Endothelial cell of umbilical vein (primary cell): Measurements from ENCODE around the gene CPSF3. TPM values are rescaled to one million over a fixed set of nuclear protein-coding genes. Genes with fewer than 3 reads are reported as not detected.

Experiments
- BruUV-seq: library from RNA; stranded (reverse); fragments of 400-500 nt; replicated peaks from 2 replicates; lab custom pipeline; 2021; lab: Mats Ljungman, UMichigan
- CTCF ChIA-PET: fragments of 300-600, 350-600 bp; sonication (Branson Sonifier 250); formaldehyde crosslinking; loops from one replicate; lab custom pipeline; 2021; ENCODE audit warnings: antibody characterized with exemption, inconsistent platforms; lab: Charles Lee
- POLR2A ChIA-PET: fragments of 300-600, 350-600 bp; sonication (Branson Sonifier 250); formaldehyde crosslinking; loops from one replicate; lab custom pipeline; 2021; ENCODE audit warnings: antibody characterized with exemption, inconsistent platforms; lab: Charles Lee
- DNase-seq: peaks from one replicate; pipeline ENCODE4 v3.0.0-alpha.2; 2011; ENCODE audit warnings: low read depth, low spot score
- FAIRE-seq: peaks from 2 replicates; lab custom pipeline; 2011; peaks lifted over from hg19 to GRCh38; lab: Jason Lieb, UNC
- H2AFZ ChIP-seq: 2 replicates; pipeline ENCODE4 v1.6.0; 2012; ENCODE audit warnings: low read depth, low read length, control low read depth, inconsistent platforms
- H3K27ac ChIP-seq: 2 replicates; pipeline ENCODE4 v1.5.1; 2011; ENCODE audit warnings: low read depth, mild to moderate bottlenecking, control low read depth, low read length, moderate library complexity; ENCODE audit not compliant: insufficient read depth
- H3K27me3 ChIP-seq, 2 experiments: 2 replicates each; pipeline versions ENCODE4 v1.6.0 to v1.6.1; 2011; ENCODE audit warnings: low read length in 2 of 2, mixed read lengths in 1 of 2; ENCODE audit not compliant: control insufficient read depth in 2 of 2, insufficient read depth in 2 of 2
- H3K36me3 ChIP-seq, 2 experiments: 2 replicates in 1 of 2; 3 replicates in 1 of 2; pipeline ENCODE4 v1.5.1; 2011; ENCODE audit warnings: low read length in 2 of 2, mild to moderate bottlenecking in 1 of 2, moderate library complexity in 1 of 2; ENCODE audit not compliant: control insufficient read depth in 2 of 2, insufficient read depth in 2 of 2; ENCODE audit errors: extremely low read depth in 1 of 2
- H3K4me1 ChIP-seq: 3 replicates; pipeline ENCODE4 v1.5.1; 2011; ENCODE audit warnings: mild to moderate bottlenecking, low read length; ENCODE audit not compliant: control insufficient read depth, insufficient read depth; ENCODE audit errors: extremely low read depth
- H3K4me2 ChIP-seq: 2 replicates; pipeline ENCODE4 v1.6.1; 2011; ENCODE audit warnings: low read length, control low read depth, mixed read lengths; ENCODE audit not compliant: insufficient read depth
- H3K4me3 ChIP-seq, 3 experiments: fragments of 200-600 bp in 1 of 3; sonication (generic), shearing (Covaris generic) in 1 of 3; replicated peaks in 1 of 3; 2 replicates each; pipeline ENCODE4 v1.5.1; 2011 to 2016; ENCODE audit warnings: control low read depth in 3 of 3, low read length in 3 of 3, mild to moderate bottlenecking in 2 of 3, inconsistent platforms in 1 of 3, low read depth in 1 of 3, moderate library complexity in 1 of 3; ENCODE audit not compliant: insufficient read depth in 1 of 3
- H3K79me2 ChIP-seq: 2 replicates; pipeline ENCODE4 v1.6.0; 2012; ENCODE audit warnings: low read length, inconsistent platforms; ENCODE audit not compliant: control insufficient read depth, insufficient read depth
- H3K9ac ChIP-seq: replicated peaks from 2 replicates; pipeline ENCODE3; 2011; ENCODE audit warnings: low read length, control low read depth; ENCODE audit not compliant: insufficient read depth; ENCODE audit errors: extremely low read depth
- H3K9me1 ChIP-seq: replicated peaks from 3 replicates; pipeline ENCODE4 v1.6.0; 2011; ENCODE audit warnings: mild to moderate bottlenecking, low read length; ENCODE audit not compliant: control insufficient read depth, insufficient read depth; ENCODE audit errors: extremely low read depth
- H3K9me3 ChIP-seq: replicated peaks from 2 replicates; pipeline ENCODE4 v1.5.1; 2012; ENCODE audit warnings: low read length, inconsistent platforms; ENCODE audit not compliant: control insufficient read depth, insufficient read depth
- H4K20me1 ChIP-seq: replicated peaks from 2 replicates; pipeline ENCODE3; 2011; ENCODE audit warnings: mild to moderate bottlenecking, low read length; ENCODE audit not compliant: control insufficient read depth, insufficient read depth; ENCODE audit errors: extremely low read depth
- CTCF ChIP-seq, 2 donors: IDR thresholded peaks; 1 replicate in 1 of 2; 2 replicates in 1 of 2; pipeline ENCODE4 v1.5.1; 2011; ENCODE audit warnings: low read length in 2 of 2, mild to moderate bottlenecking in 2 of 2, moderate library complexity in 2 of 2, control low read depth in 1 of 2, inconsistent platforms in 1 of 2, low read depth in 1 of 2; ENCODE audit not compliant: insufficient read depth in 1 of 2; ENCODE audit errors: extremely low read depth in 1 of 2
- EZH2 ChIP-seq: IDR thresholded peaks from 2 replicates; pipeline ENCODE4 v1.6.1; 2012; ENCODE audit warnings: borderline replicate concordance, low read depth, mild to moderate bottlenecking, moderate library complexity, low read length, inconsistent platforms; ENCODE audit not compliant: severe bottlenecking
- FOS ChIP-seq: IDR thresholded peaks from 2 replicates; pipeline ENCODE4 v1.6.1; 2011; ENCODE audit warnings: mild to moderate bottlenecking, low read length, moderate library complexity, borderline replicate concordance; ENCODE audit not compliant: insufficient read depth
- GATA2 ChIP-seq: IDR thresholded peaks from 2 replicates; pipeline ENCODE4 v1.7.0; 2011; ENCODE audit warnings: low read depth, mild to moderate bottlenecking, moderate library complexity, mixed read lengths, low read length; ENCODE audit not compliant: insufficient read length, insufficient read depth
- JUN ChIP-seq: IDR thresholded peaks from 2 replicates; pipeline ENCODE4 v1.6.1; 2011; ENCODE audit warnings: borderline replicate concordance, low read depth; ENCODE audit not compliant: insufficient read length, insufficient read depth
- MAX ChIP-seq: IDR thresholded peaks from 2 replicates; pipeline ENCODE4 v1.6.1; 2011; ENCODE audit not compliant: insufficient read depth, insufficient read length
- MYC ChIP-seq: IDR thresholded peaks from one replicate; pipeline ENCODE4 v1.6.1; 2011; ENCODE audit warnings: mild to moderate bottlenecking, low read depth, low read length
- POLR2A ChIP-seq: IDR thresholded peaks from 2 replicates; pipeline ENCODE4 v1.6.1; 2012; ENCODE audit warnings: low read depth, mild to moderate bottlenecking, control low read depth, low read length
- POLR2AphosphoS5 ChIP-seq: IDR thresholded peaks from 2 replicates; pipeline ENCODE4 v1.6.1; 2012; ENCODE audit warnings: low read depth, mild to moderate bottlenecking, control low read depth, low read length, moderate library complexity; ENCODE audit not compliant: insufficient read depth
- dilution Hi-C: fragments of 300-500 bp; cut with MboI; formaldehyde crosslinking; loops from one replicate; pipeline ENCODE4 v1.15.0; 2019; ENCODE audit warnings: low sequenced_read_pairs; ENCODE audit not compliant: extremely low pct_ligation_motif_present
- intact Hi-C: fragments of 100-400 bp; cut with micrococcal nuclease; formaldehyde crosslinking; loops from one replicate; pipeline ENCODE4 v1.10.0; 2022
- polyA plus RNA-seq, 4 experiments: library from polyadenylated mRNA; depleted of rRNA in 3 of 4; stranded (reverse) in 3 of 4; unstranded in 1 of 4; fragments of >200 nt; gene quantifications; 2 replicates each; pipeline versions ENCODE4 v1.2.1 to v1.2.3, GENCODE V29; 2011 to 2012; ENCODE audit warnings: missing spikeins in 1 of 4
- total RNA-seq: library from RNA; stranded (reverse); gene quantifications from 2 replicates; pipeline ENCODE4 v1.2.3, GENCODE V29; 2021

The CPSF3 gene
- total and polyA plus RNA-seq, 2 donors (not counting 3 experiments of a cell fraction or from before 2014, with no cell fraction given): 13.7 to 35.6 TPM

DNA sequence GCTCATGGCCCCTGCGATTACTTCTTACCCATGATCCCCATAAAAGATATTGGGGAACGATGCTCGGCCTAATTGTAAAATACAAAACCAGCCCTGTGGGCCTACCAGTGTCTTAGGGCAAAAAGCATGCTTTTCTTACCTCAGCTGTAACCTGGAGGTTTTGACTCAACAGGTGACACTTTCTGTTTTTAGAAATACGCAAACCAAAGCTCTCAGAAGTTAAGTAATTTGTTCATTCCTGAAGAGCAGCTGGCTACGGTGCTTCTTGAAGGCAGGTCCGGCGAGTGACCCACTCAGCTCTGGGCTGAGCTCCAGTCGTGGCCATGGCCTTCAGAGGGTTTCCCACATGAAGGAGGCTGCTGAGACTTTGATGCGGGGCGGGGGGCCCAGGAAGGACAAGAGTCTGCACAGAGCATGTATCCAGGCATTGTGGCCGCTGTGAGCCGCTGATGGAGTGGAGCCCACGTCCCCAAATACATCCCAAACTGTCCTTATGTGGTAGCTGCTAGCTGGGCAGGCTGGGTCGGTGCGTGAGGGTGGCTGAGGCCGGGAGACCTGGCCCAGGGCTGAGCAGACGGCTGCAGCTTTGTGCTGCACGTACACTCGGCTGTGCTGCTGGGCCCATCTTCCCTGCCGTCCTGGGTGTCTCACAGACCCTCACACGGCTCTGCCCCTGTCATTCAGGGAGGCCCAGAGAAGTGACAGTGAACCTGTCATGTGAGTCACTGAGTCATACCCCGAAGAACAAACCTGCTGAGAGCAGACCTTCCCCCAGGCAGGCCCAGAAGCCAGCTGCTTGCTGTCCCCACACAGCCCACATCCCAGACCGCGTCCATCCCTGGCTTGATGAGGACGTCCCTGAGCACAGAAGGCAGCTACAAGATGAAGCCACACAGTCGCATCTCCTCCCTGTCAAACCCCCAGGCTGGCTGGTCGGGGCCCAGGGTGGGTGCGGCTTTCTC is 34.2 kb upstream of the CPSF3 start:
- POLR2A ChIA-PET: no interaction called here

More for the DNA sequence above, 34.2 kb upstream of the CPSF3 start:
- H3K27ac ChIP-seq: no peak overlapping the region
- H3K4me3 ChIP-seq: no peak overlapping the region
- H3K79me2 ChIP-seq: no peaks in the 10 kb centered on the region
- DNase-seq: no peak
- H3K4me2 ChIP-seq: no peak overlapping the region
- intact Hi-C loops: no loop called here
- no peaks in the 10 kb centered on the region for H4K20me1 ChIP-seq
- H3K9me1 ChIP-seq: no peaks in the 10 kb centered on the region
- no peak for TF ChIP-seq POLR2A
- TF ChIP-seq FOS: no peak
- no peak for TF ChIP-seq MAX
- TF ChIP-seq JUN: no peak
- no peak for TF ChIP-seq MYC
- no peak for TF ChIP-seq CTCF (IDR thresholded peaks at IDR 0.05; ENCODE audit: extremely low read depth in 1 of 2, insufficient read depth in 1 of 2, low read depth in 1 of 2, low read length in 2 of 2)
- no peak for TF ChIP-seq POLR2AphosphoS5
- no peak for TF ChIP-seq EZH2
- no peak for TF ChIP-seq GATA2
- no peaks in the 10 kb centered on the region for H3K27me3 ChIP-seq
- dilution Hi-C loops: no loop called here
- H3K36me3 ChIP-seq: peaks cover 33 to 54% of the 10 kb centered on the region in 2 experiments
- CTCF ChIA-PET: no interaction called here
- no peak overlapping the region for H3K9ac ChIP-seq
- H3K9me3 ChIP-seq: no peaks in the 10 kb centered on the region
- no peak overlapping the region for H2AFZ ChIP-seq
- no TSS peak for BruUV-seq
- no peaks in the 10 kb centered on the region for H3K4me1 ChIP-seq
- FAIRE-seq: no peak
